Activated T-cell treated with anti-CD3 and anti-CD28 coated beads for 48 hours (primary cell): ENCODE measurements around the gene MACROD1.
A peak's percentile ranks its signal among the peaks of the same experiment; 100 is the strongest.

Experiments used
- DNase-seq: peaks from one replicate; pipeline ENCODE4 v3.0.0-alpha.2; 2020; ENCODE audit warnings: low read depth

The MACROD1 gene

GRCh38 chr11:64152841-64153691, 12.8 kb downstream of the MACROD1 start:
- peak; percentile 75 for DNase-seq

- DNase-seq: no peak
These were observed 14.6 kb downstream of the MACROD1 start for GRCh38 chr11:64151337-64151736.

GRCh38 chr11:64150481-64151239, 15.3 kb downstream of the MACROD1 start:
- no peak for DNase-seq

- DNase-seq: no peak
These were observed 15.9 kb downstream of the MACROD1 start for GRCh38 chr11:64150051-64150450.

- DNase-seq: no peak
These were observed 16.8 kb downstream of the MACROD1 start for GRCh38 chr11:64148917-64149617.

- peak; percentile 64 for DNase-seq
These were observed 17.5 kb downstream of the MACROD1 start for GRCh38 chr11:64148226-64148916.

GRCh38 chr11:64146036-64146955, 19.6 kb downstream of the MACROD1 start:
- peak; percentile 52 for DNase-seq

- no peak for DNase-seq
These were observed 21.1 kb downstream of the MACROD1 start for GRCh38 chr11:64144587-64145472.

GRCh38 chr11:64141081-64141783, 24.7 kb downstream of the MACROD1 start:
- no peak for DNase-seq

- no peak for DNase-seq
These were observed 25.8 kb downstream of the MACROD1 start for GRCh38 chr11:64140082-64140481.

GRCh38 chr11:64139049-64139448, 26.9 kb downstream of the MACROD1 start:
- no peak for DNase-seq

GRCh38 chr11:64138398-64138797, 27.5 kb downstream of the MACROD1 start:
- DNase-seq: no peak

GRCh38 chr11:64136765-64137441, 29.0 kb downstream of the MACROD1 start:
- no peak for DNase-seq

- DNase-seq: no peak
These were observed 30.2 kb downstream of the MACROD1 start for GRCh38 chr11:64135711-64136110.

GRCh38 chr11:64134963-64135362, 30.9 kb downstream of the MACROD1 start:
- DNase-seq: no peak

GRCh38 chr11:64132982-64133705, 32.8 kb downstream of the MACROD1 start:
- DNase-seq: no peak

- no peak for DNase-seq
These were observed 33.6 kb downstream of the MACROD1 start for GRCh38 chr11:64132191-64132771.
